Measurements from ENCODE around the gene PPP1R14B.

- no peak for TF ChIP-seq CTCF (conservative IDR thresholded peaks at IDR 0.05)
- no peak for TF ChIP-seq EZH2 (IDR thresholded peaks at IDR 0.05; ENCODE audit: low read depth)
Measured at GRCh38 chr11:64220798-64221197, 25.9 kb downstream of the PPP1R14B start.
